ENCODE data around the gene PDE4D. TPM values are rescaled to one million over a fixed set of nuclear protein-coding genes. Genes with fewer than 3 reads are reported as not detected.

The PDE4D gene
- total RNA-seq, 2 experiments from 2014 or later: 0.50 to 0.51 TPM

- intact Hi-C loops (cut with micrococcal nuclease; ENCODE audit: unreplicated experiment): no loop called here
- no peak overlapping the region for H3K4me3 ChIP-seq (ENCODE audit: low read depth, low read length, poor library complexity, severe bottlenecking)
- H3K4me2 ChIP-seq (ENCODE audit: low read length): no peak overlapping the region
- no peaks in the 10 kb centered on the region for H3K36me3 ChIP-seq (ENCODE audit: insufficient read depth, low read length)
- H4K20me1 ChIP-seq (ENCODE audit: insufficient read depth, low read length): no peaks in the 10 kb centered on the region
- CTCF ChIA-PET (ENCODE audit: unreplicated experiment): no interaction called here
- H3K27ac ChIP-seq (ENCODE audit: low read depth, low read length, poor library complexity, severe bottlenecking): no peak overlapping the region
- BruUV-seq (replicated peaks): no TSS peak
- H2AFZ ChIP-seq (ENCODE audit: low read length): no peak overlapping the region
- POLR2A ChIA-PET: interaction anchor here (0.6 kb wide), 2 partner anchors 210 to 981 kb away, joined by 3 to 5 read pairs; no protein-coding TSS in a partner anchor
- H3K79me2 ChIP-seq (ENCODE audit: insufficient read depth, low read depth, low read length): no peaks in the 10 kb centered on the region
- TF ChIP-seq EZH2phosphoT487 (IDR thresholded peaks at IDR 0.05; ENCODE audit: borderline replicate concordance, low read depth, low read length): no peak
- TF ChIP-seq, protein P1, sequence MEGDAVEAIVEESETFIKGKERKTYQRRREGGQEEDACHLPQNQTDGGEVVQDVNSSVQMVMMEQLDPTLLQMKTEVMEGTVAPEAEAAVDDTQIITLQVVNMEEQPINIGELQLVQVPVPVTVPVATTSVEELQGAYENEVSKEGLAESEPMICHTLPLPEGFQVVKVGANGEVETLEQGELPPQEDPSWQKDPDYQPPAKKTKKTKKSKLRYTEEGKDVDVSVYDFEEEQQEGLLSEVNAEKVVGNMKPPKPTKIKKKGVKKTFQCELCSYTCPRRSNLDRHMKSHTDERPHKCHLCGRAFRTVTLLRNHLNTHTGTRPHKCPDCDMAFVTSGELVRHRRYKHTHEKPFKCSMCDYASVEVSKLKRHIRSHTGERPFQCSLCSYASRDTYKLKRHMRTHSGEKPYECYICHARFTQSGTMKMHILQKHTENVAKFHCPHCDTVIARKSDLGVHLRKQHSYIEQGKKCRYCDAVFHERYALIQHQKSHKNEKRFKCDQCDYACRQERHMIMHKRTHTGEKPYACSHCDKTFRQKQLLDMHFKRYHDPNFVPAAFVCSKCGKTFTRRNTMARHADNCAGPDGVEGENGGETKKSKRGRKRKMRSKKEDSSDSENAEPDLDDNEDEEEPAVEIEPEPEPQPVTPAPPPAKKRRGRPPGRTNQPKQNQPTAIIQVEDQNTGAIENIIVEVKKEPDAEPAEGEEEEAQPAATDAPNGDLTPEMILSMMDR (conservative IDR thresholded peaks at IDR 0.05; ENCODE audit: low read length): no peak
- H3K9me3 ChIP-seq (ENCODE audit: low read length): no peaks in the 10 kb centered on the region
- DNase-seq (ENCODE audit: low spot score): no peak
- H3K9me2 ChIP-seq (ENCODE audit: insufficient read depth, low read length): no peaks in the 10 kb centered on the region
- H3K4me1 ChIP-seq (ENCODE audit: insufficient read depth, low read length, poor library complexity, severe bottlenecking): no peaks in the 10 kb centered on the region
These were observed 925.2 kb downstream of the PDE4D start for GRCh38 chr5:58968350-58968749.

DNA sequence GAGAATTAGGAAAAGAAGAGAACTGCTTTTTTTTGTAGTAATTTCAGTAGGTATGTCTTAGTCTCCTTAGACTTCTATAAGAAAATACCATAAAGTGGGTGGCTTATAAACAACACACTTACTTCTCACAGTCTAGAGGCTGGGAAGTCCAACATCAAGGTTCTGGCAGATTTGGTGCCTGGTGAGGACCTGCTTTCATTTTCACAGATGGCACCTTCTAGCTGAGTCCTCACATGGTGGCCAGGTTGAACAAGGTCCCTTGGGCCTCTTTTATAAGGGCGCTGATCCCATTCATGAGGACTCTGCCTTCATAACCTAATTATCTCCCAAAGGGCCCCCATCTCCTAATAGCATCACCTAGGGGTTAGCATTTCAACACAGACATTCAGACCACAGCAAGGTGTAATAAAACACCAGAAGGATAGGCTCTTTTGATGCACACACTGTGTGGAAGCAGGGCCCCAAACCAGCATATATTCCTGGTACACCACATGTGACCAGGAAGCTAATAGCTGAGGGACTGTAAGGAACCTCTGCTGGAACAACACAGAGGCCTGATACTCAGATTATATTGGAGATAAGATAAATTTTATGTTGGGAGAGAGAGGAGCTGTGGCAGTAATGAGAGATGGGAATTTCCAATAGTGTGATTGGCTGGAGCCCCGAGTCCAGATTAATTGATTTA lies 925.8 kb downstream of the PDE4D start:
- Histone ChIP-seq H3K79me2 (ENCODE audit: insufficient read depth, low read depth, low read length) (no peaks in the 10 kb centered on the region), H3K27ac (ENCODE audit: low read depth, low read length, poor library complexity, severe bottlenecking) (no peak overlapping the region), H3K4me3 (ENCODE audit: low read depth, low read length, poor library complexity, severe bottlenecking) (no peak overlapping the region), H3K36me3 (ENCODE audit: insufficient read depth, low read length) (no peaks in the 10 kb centered on the region), H3K9me2 (ENCODE audit: insufficient read depth, low read length) (no peaks in the 10 kb centered on the region), H3K4me2 (ENCODE audit: low read length) (no peak overlapping the region), H3K9me3 (ENCODE audit: low read length) (no peaks in the 10 kb centered on the region), H2AFZ (ENCODE audit: low read length) (no peak overlapping the region), H4K20me1 (ENCODE audit: insufficient read depth, low read length) (no peaks in the 10 kb centered on the region), H3K4me1 (ENCODE audit: insufficient read depth, low read length, poor library complexity, severe bottlenecking) (no peaks in the 10 kb centered on the region)
- ChIA-PET CTCF (ENCODE audit: unreplicated experiment) (no interaction called here), POLR2A (no interaction called here)
- DNase-seq (ENCODE audit: low spot score): no peak
- intact Hi-C loops (cut with micrococcal nuclease; ENCODE audit: unreplicated experiment): no loop called here
- BruUV-seq (replicated peaks): no TSS peak
- TF ChIP-seq, protein P1 (conservative IDR thresholded peaks at IDR 0.05; ENCODE audit: low read length): no peak
- no peak for TF ChIP-seq EZH2phosphoT487 (IDR thresholded peaks at IDR 0.05; ENCODE audit: borderline replicate concordance, low read depth, low read length)

GRCh38 chr5:58965677-58966414 lies 927.7 kb downstream of the PDE4D start:
- Histone ChIP-seq H2AFZ (ENCODE audit: low read length) (no peak overlapping the region), H3K9me2 (ENCODE audit: insufficient read depth, low read length) (no peaks in the 10 kb centered on the region), H3K27ac (ENCODE audit: low read depth, low read length, poor library complexity, severe bottlenecking) (no peak overlapping the region), H3K79me2 (ENCODE audit: insufficient read depth, low read depth, low read length) (no peaks in the 10 kb centered on the region), H4K20me1 (ENCODE audit: insufficient read depth, low read length) (no peaks in the 10 kb centered on the region), H3K4me1 (ENCODE audit: insufficient read depth, low read length, poor library complexity, severe bottlenecking) (no peaks in the 10 kb centered on the region), H3K9me3 (ENCODE audit: low read length) (no peaks in the 10 kb centered on the region), H3K4me3 (ENCODE audit: low read depth, low read length, poor library complexity, severe bottlenecking) (no peak overlapping the region), H3K36me3 (ENCODE audit: insufficient read depth, low read length) (no peaks in the 10 kb centered on the region), H3K4me2 (ENCODE audit: low read length) (no peak overlapping the region)
- ChIA-PET CTCF (ENCODE audit: unreplicated experiment) (no interaction called here), POLR2A (no interaction called here)
- BruUV-seq (replicated peaks): no TSS peak
- intact Hi-C loops (cut with micrococcal nuclease; ENCODE audit: unreplicated experiment): no loop called here
- no peak for DNase-seq (ENCODE audit: low spot score)
- TF ChIP-seq EZH2phosphoT487 (IDR thresholded peaks at IDR 0.05; ENCODE audit: borderline replicate concordance, low read depth, low read length): no peak
- TF ChIP-seq, protein P1 (conservative IDR thresholded peaks at IDR 0.05; ENCODE audit: low read length): no peak
